ENCODE results near the gene SLC5A5.

DNA sequence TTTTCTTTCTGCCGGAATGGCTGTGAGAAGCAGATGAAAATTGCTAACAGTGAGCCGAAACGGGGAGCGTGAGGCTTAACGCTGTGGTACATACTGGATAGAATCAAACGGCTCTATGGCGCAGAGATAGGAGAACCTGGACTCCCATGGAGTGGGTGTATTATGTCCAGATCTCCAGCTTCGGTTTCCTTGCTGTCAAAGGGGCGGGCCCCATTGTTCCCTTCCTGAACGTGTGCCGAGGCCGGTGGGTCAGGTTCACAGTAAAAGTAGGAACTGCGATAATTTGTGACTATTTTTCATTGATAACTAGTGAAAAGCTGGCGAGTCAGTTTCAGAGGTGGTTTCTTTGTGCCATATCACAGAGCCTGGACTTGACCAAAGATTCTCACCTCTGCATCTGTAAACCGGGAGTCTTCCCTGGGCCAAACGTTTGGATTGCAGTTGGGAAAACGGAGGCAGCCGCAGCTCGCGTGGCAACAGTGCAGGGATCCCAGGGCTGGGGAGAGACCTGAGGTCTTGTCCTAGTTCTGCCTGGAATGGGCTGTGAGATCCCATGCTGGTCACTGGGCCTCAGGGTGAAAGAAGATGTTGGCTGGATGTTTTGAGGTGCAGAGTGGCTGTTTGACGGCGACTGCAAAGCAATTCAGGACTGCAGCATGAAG lies 11.3 kb upstream of the SLC5A5 start:
- TF ChIP-seq CTCF (IDR thresholded peaks at IDR 0.05) (no peak), POLR2AphosphoS5 (IDR thresholded peaks at IDR 0.05; ENCODE audit: low read depth, low read length) (no peak)
